Activated CD4-positive, alpha-beta T cell treated with anti-CD3 and anti-CD28 coated beads, Interleukin-2, amount 50 U/mL, for 1 hour (primary cell): ENCODE measurements around the gene FAAP24.
"Not testable (repeated sequence)": the region's sequence is repeated elsewhere in the genome, so short reads cannot be mapped to it uniquely, and the experiment has no call there.

Experiments
- DNase-seq: peaks from one replicate; pipeline ENCODE4 v3.0.0-alpha.2; 2020

The FAAP24 gene

DNA sequence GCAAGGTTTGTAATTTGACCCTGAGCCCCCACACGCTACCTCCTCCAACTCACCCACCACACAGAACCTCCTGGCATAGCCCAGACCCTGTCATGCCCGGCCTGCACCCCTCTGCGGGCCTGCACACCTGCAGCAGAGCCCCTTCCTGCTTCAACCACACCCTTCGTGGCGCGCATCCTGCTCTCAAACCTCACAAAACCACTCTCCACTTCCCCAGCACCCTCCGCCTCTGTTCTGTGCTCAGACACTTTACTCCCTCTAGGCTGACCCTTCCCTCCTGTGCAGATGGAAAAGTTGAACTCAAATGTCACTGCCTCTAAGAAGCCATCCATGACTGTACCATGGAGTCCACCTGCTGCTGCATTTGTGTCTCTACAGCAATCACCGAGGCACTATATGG is 28.5 kb downstream of the FAAP24 start:
- no peak for DNase-seq

- no peak for DNase-seq
These were observed 28.9 kb downstream of the FAAP24 start for GRCh38 chr19:33000910-33001309.

DNA sequence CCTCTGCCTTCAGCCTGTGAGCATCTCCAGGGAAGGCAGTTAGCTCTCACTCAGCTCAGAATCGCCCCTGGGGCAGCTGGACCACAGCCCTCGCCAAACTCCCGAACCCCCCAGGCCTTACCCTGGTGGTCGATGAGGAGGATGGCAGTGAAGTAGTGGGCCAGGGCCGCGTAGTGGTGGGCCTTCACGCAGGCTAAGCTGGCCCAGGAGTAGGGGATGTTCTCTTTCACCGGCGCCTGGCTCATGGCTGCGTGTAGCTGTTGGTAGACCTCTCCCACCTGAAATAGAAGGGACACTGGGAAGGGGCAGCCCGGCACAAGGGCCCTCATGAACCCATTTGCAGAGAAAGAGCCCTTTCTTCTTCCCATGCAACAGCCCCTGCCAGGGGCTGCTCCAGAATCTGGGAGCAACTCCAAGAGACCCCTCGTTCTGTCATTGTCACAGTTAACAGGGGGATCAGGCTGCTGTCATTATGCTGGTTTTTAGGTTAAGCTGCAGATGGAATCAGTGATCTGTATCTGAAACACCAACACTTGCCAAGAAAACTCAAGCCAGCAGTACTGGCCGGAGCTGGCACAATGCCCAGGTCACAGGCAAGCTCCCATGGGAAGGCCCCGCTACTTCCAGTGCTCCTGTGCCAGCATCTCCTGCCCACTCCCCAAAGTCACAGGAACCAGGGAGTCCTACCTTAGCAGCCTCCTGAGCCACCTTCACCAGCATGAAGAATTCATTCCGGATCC is 30.3 kb downstream of the FAAP24 start:
- DNase-seq = not testable (repeated sequence)

- DNase-seq = not testable (repeated sequence)
These were observed 31.5 kb downstream of the FAAP24 start for GRCh38 chr19:33003424-33004024.

DNA sequence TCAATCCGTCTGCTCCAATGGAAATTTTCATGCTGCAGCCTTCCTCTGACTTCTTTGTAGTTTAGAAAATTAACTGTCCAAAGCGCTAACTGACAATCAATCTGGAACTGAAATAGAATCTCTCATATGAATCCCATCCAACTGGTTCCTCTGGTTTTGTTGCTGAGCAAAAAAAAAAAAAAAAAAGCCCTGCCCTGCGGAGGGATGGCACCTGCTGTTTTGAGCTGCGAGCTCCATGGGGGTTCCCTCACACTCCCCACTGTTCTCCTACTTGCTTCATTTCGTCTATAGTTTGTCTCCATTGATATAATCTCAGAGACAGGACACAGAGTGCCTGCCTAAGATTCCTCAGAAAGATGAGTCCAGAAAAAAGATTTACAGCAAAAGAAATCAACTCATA is 33.4 kb downstream of the FAAP24 start:
- no peak for DNase-seq

DNA sequence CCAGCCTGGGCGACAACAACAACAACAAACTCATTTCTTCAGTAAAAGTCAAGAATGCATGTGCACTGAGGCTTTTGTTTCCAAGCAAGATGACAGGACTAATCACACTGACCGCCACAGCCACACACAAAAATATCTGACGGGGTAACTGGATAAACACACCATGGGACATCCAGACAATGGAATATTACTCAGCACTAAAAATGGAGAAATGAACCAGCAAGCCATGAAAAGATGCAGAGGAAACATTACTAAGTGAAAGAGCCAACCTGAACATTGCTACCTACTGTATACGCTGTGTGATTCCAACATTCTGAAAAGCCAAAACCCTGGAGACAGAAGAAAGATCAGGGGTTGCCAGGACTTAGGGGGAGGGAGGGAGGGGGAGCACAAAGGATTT is 36.7 kb downstream of the FAAP24 start:
- DNase-seq = no peak

DNA sequence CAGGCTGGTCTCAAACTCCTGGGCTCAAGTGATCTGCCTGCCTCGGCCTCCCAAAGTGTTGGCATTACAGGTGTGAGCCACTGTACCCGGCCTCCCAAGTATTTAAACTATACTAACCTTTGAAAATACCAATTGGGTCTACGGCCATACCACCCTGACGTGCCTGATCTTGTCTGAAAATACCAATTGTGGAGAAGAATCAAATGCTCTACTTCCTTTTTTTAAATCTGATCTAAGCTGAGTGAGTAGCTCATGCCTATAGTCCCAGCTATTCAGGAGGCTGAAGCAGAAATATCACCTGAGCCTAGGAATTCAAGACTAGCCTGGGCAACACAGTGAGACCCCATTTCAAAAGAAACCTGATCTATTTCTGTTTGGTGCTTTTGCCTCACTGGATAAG is 38.8 kb downstream of the FAAP24 start:
- DNase-seq = not testable (repeated sequence)

- DNase-seq = no peak
These were observed 50.6 kb downstream of the FAAP24 start for GRCh38 chr19:33022472-33023116.

- no peak for DNase-seq
These were observed 52.4 kb downstream of the FAAP24 start for GRCh38 chr19:33024398-33024797.

GRCh38 chr19:33025468-33026238 is 53.6 kb downstream of the FAAP24 start:
- not testable (repeated sequence) for DNase-seq

- not testable (repeated sequence) for DNase-seq
These were observed 54.6 kb downstream of the FAAP24 start for GRCh38 chr19:33026602-33027001.
